D721Med (cell line): Measurements from ENCODE around the gene GLRX.

Source experiments
- DNase-seq: peaks from one replicate; pipeline ENCODE4 v3.0.0; 2011; ENCODE audit warnings: low spot score; ENCODE audit not compliant: insufficient read length
- FAIRE-seq: peaks from 2 replicates; lab custom pipeline; 2011; peaks lifted over from hg19 to GRCh38; lab: Jason Lieb, UNC
- TF ChIP-seq, protein P1 (sequence below): IDR thresholded peaks from 2 replicates; pipeline ENCODE4 v1.5.1; 2012; ENCODE audit warnings: mild to moderate bottlenecking, control low read depth; ENCODE audit not compliant: insufficient read depth; ENCODE audit errors: missing control alignments

The GLRX gene

DNA sequence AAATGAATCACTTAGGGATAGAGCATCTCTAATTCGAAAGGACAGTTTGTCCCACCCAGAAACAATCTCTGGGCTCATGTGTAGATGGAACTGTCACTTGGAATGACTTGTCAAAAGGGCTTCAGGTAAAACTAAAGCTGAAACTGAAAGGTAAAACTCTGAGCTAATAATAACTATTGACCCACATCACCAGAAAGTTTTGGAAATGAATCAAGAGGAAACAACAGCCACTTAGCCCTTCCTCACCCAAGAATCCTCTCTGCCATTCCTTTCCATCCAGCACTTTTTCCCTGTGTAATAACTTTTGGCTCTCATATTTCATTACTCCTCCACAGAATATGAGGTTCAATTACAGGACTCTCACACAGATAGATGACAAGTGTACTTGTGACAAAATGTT lies 14.0 kb upstream of the GLRX start:
- FAIRE-seq (no peak), DNase-seq (no peak)
- TF ChIP-seq, protein P1, sequence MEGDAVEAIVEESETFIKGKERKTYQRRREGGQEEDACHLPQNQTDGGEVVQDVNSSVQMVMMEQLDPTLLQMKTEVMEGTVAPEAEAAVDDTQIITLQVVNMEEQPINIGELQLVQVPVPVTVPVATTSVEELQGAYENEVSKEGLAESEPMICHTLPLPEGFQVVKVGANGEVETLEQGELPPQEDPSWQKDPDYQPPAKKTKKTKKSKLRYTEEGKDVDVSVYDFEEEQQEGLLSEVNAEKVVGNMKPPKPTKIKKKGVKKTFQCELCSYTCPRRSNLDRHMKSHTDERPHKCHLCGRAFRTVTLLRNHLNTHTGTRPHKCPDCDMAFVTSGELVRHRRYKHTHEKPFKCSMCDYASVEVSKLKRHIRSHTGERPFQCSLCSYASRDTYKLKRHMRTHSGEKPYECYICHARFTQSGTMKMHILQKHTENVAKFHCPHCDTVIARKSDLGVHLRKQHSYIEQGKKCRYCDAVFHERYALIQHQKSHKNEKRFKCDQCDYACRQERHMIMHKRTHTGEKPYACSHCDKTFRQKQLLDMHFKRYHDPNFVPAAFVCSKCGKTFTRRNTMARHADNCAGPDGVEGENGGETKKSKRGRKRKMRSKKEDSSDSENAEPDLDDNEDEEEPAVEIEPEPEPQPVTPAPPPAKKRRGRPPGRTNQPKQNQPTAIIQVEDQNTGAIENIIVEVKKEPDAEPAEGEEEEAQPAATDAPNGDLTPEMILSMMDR: no peak

DNA sequence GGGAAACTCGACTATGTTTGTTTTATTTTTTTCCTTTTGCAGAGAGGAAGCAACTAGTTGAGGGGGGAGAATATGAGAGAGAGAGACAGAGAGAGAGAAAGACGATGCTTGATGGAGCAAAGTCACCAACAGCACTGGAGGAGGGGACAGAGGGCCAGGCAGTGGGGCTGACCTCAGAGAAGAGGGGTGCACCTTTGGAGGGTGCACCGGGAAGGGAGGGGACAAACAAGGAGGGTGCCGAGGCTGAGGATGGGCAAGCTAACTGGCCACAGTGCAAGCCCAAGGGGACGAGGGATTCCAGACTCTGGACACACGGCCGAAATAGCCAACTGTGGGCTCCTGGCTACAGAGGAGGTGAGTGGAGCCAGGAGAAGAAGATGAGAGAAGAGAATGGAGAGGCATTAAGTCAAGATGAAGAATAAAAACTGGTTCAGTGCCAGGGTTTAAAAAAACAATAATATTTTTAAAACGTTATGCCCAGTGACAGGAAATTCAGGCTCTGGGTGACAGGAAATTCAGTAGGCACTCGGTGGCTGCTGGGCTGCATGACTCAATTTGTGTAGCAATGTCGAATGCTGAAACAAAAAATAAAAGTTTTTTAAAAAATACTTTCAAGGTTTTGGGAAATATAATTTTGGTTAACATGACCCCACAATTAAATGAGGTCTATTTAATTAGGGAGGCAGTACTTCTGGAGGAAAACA lies 13.3 kb upstream of the GLRX start:
- no peak for FAIRE-seq

DNA sequence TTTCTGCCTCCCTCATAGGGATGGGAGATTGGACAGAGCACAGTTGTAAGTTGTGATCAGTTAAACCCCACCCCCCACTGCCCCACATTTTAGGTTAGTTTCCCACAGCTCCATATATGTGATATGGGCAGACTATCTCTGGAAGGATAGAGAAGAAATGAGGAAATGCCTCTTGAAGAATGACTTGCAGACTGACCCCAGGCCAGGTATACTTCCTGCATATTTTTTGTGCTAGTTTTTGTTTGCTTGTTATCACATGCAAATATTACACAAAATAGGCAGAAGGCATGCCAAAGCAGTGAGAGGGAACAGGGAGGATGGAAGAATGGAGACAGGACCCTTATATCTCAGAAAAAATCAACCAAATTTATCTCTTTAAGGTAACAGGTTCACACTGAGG lies 10.1 kb upstream of the GLRX start:
- DNase-seq (no peak), FAIRE-seq (no peak)
- TF ChIP-seq, protein P1: no peak

More for the DNA sequence above, 13.3 kb upstream of the GLRX start:
- no peak for DNase-seq
- TF ChIP-seq, protein P1: no peak

DNA sequence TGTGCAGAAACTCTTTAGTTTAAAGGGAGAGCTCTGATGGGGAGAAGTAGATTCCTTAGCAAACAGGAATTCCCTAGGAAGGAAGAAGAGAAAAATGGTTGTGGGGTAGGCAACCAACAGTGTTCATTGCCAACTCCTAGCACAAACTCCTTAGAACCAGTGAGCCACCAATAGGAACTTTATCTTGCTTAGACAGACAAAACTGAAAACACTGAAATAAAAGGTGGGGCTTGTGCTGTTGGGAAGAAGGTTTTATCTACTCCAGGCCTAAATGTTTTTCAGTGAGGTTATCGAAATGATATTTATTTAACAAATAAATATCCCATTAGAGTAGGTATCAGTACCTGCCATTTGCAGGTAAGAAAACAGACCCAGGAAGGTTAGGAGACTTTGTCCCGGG lies 7.7 kb upstream of the GLRX start:
- no peak for DNase-seq
- FAIRE-seq: no peak
- TF ChIP-seq, protein P1: no peak

DNA sequence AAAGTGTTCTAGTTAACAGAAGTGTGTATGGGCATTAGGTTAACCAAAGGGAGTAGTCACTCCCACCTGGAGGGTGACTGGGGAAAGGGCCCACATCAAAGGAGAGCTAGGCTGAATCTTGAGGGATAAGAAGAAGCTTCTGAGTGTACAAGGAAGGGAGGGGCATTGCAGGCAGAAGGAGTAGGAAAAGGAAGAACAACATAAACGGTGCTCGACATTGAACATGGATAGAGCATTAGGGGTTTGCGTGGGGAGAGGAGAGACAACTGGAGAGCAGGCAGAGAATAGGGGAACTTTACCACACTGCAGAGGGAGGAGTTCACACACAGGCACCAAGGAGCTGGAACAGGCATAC lies 5.3 kb upstream of the GLRX start:
- TF ChIP-seq, protein P1: no peak
- FAIRE-seq (no peak), DNase-seq (no peak)

DNA sequence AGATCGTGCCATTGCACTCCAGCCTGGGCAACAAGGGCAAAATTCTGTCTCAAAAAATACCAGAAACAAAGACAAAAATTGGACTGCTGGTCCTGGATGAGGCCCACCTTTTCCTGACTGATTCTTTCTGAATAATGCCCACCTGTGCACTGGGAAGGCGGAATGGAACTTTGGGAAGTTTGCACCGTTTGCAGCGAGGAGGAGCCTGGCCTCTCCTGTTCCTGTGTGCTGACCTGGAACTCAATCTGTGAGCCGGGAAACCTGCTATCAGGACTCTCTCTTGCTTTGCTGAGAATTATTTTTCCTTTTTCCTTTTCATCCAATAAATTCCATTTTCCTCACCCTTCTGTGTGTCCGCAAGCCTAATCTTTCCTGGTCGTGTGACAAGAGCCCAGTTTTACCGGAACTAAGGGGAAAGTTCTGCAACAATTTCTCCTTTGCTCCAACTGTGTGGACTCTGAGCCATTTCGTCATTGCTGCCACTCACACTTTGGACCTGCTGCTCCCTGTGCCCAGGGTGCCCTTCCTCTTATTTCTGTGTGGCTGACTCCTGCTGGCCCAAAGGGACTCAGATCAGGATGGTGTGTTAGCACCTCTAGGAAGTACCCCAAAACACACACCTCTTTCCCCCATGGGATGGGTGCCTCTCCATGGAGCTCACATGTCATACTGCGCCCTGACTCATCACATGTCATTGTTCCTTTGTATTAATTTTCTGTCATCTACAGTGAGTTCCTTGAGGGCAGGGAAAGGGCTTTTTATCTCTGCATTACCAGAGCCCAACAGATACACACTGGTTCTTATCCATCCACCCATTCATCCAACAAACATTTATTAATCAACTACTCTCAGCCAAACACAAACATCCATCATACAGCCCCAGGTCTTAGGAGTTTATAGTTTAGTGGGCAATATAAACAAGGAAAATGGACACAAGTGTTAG lies 4.7 kb upstream of the GLRX start:
- FAIRE-seq (no peak), DNase-seq (no peak)
- TF ChIP-seq, protein P1: no peak
